GM18508 (cell line): ENCODE measurements around the gene ABLIM1.

Experiments used
- ATAC-seq: cut with Tn5 transposase; IDR thresholded peaks from one replicate; pipeline ENCODE4 v1.9.1; 2021; ENCODE audit warnings: moderate number of reproducible peaks; ENCODE audit not compliant: insufficient read depth, unreplicated experiment

ABLIM1 gene

GRCh38 chr10:114499630-114500190, 158.4 kb downstream of the ABLIM1 start:
- no peak for ATAC-seq

GRCh38 chr10:114499116-114499515, 159.0 kb downstream of the ABLIM1 start:
- peak; percentile 22 for ATAC-seq

GRCh38 chr10:114498413-114499111, 159.5 kb downstream of the ABLIM1 start:
- ATAC-seq, result peak; percentile 39

GRCh38 chr10:114495303-114495702, 162.8 kb downstream of the ABLIM1 start:
- no peak for ATAC-seq

- ATAC-seq, result no peak
Measured at GRCh38 chr10:114492351-114493037, 165.6 kb downstream of the ABLIM1 start.

GRCh38 chr10:114491933-114492332, 166.1 kb downstream of the ABLIM1 start:
- no peak for ATAC-seq

GRCh38 chr10:114491419-114491818, 166.7 kb downstream of the ABLIM1 start:
- no peak for ATAC-seq

GRCh38 chr10:114489521-114490310, 168.4 kb downstream of the ABLIM1 start:
- ATAC-seq, result no peak

- no peak for ATAC-seq
Measured at GRCh38 chr10:114487815-114488536, 170.1 kb downstream of the ABLIM1 start.

GRCh38 chr10:114486938-114487814, 170.9 kb downstream of the ABLIM1 start:
- no peak for ATAC-seq

- ATAC-seq, result no peak
Measured at GRCh38 chr10:114485696-114486400, 172.2 kb downstream of the ABLIM1 start.

- no peak for ATAC-seq
Measured at GRCh38 chr10:114483575-114483974, 174.5 kb downstream of the ABLIM1 start.

- ATAC-seq, result no peak
Measured at GRCh38 chr10:114482480-114483304, 175.4 kb downstream of the ABLIM1 start.

- no peak for ATAC-seq
Measured at GRCh38 chr10:114481055-114481454, 177.0 kb downstream of the ABLIM1 start.

GRCh38 chr10:114479836-114480235, 178.2 kb downstream of the ABLIM1 start:
- ATAC-seq, result no peak

GRCh38 chr10:114479307-114479706, 178.8 kb downstream of the ABLIM1 start:
- ATAC-seq, result no peak

GRCh38 chr10:114478281-114478680, 179.8 kb downstream of the ABLIM1 start:
- no peak for ATAC-seq

- ATAC-seq, result no peak
Measured at GRCh38 chr10:114477285-114477684, 180.8 kb downstream of the ABLIM1 start.
